Gastroesophageal sphincter (tissue), 4 donors: ENCODE results near the gene LDLRAP1. TPM values are rescaled to one million over a fixed set of nuclear protein-coding genes. Genes with fewer than 3 reads are reported as not detected.

Experiments used
- ATAC-seq: fragments of 150-250 bp; one replicate; pipeline ENCODE4 v1.9.1; 2016; ENCODE audit warnings: mild to moderate bottlenecking, moderate library complexity
- H3K27ac ChIP-seq, 4 donors: fragments of 200-600 bp; sonication (generic) in 3 of 4; 1 replicate in 3 of 4; 2 replicates in 1 of 4; pipeline ENCODE4 v1.5.1; 2016 to 2019
- H3K27me3 ChIP-seq: fragments of 200-600 bp; sonication (generic); one replicate; pipeline ENCODE4 v1.5.1; 2019
- H3K36me3 ChIP-seq, 2 donors: fragments of 200-600 bp; sonication (generic); one replicate each; pipeline ENCODE4 v1.5.1; 2019; ENCODE audit warnings: control low read depth in 1 of 2
- H3K4me1 ChIP-seq, 3 donors: fragments of 200-600 bp; sonication (generic); 1 replicate in 2 of 3; 2 replicates in 1 of 3; pipeline ENCODE4 v1.5.1; 2016 to 2019; ENCODE audit warnings: control low read depth in 2 of 3
- H3K4me3 ChIP-seq, 2 donors: fragments of 200-600 bp; sonication (generic); one replicate each; pipeline ENCODE4 v1.5.1; 2019; ENCODE audit warnings: mild to moderate bottlenecking in 1 of 2, moderate library complexity in 1 of 2
- H3K9me3 ChIP-seq, 3 donors: fragments of 200-600 bp; sonication (generic); one replicate each; pipeline ENCODE4 v1.5.1; 2017 to 2019; ENCODE audit warnings: control low read depth in 2 of 3
- CTCF ChIP-seq, 4 experiments: fragments of 200-600 bp in 2 of 4; fragments of 450-650 bp in 2 of 4; sonication (generic) in 1 of 4; IDR thresholded peaks; one replicate each; pipeline ENCODE4 v1.5.1; 2017 to 2019; ENCODE audit warnings: antibody characterized with exemption in 4 of 4, mild to moderate bottlenecking in 2 of 4, moderate library complexity in 2 of 4
- EP300 ChIP-seq: sonication (generic); formaldehyde crosslinking; IDR thresholded peaks from one replicate; pipeline ENCODE4 v1.6.1; 2017; ENCODE audit warnings: antibody characterized with exemption, mild to moderate bottlenecking
- POLR2A ChIP-seq, 2 donors: fragments of 450-650 bp; IDR thresholded peaks; one replicate each; pipeline ENCODE4 v1.6.1; 2017; ENCODE audit warnings: antibody characterized with exemption in 2 of 2, mild to moderate bottlenecking in 2 of 2, moderate library complexity in 1 of 2
- POLR2AphosphoS5 ChIP-seq: sonication (generic); formaldehyde crosslinking; IDR thresholded peaks from one replicate; pipeline ENCODE4 v1.6.1; 2017; ENCODE audit warnings: antibody characterized with exemption
- WGBS, 2 donors: methylation state at CpG; one replicate each; pipeline ENCODE4 v1.1.5; 2018; ENCODE audit warnings: low coverage in 1 of 2; 5-methylcytosine and 5-hydroxymethylcytosine counted together
- total RNA-seq, 4 donors: library from RNA; depleted of rRNA; stranded (reverse); fragments of >200 nt; gene quantifications; one replicate each; pipeline ENCODE4 v1.1.0, GENCODE V29; 2016

Gene LDLRAP1
- total RNA-seq, 4 donors from 2014 or later, result 13.6 to 21.3 (median 17.2) TPM

GRCh38 chr1:25529518-25530185 lies 13.8 kb upstream of the LDLRAP1 start:
- H3K9me3 ChIP-seq, result peaks cover 0 to 11% (median 0%) of the 10 kb centered on the region in 3 donors
- TF ChIP-seq POLR2A (IDR thresholded peaks at IDR 0.05) (no peak), CTCF (IDR thresholded peaks at IDR 0.05) (no peak), EP300 (no peak), POLR2AphosphoS5 (no peak)
- no peaks in the 10 kb centered on the region for H3K27me3 ChIP-seq
- no peak overlapping the region for H3K4me3 ChIP-seq
- H3K27ac ChIP-seq, result no peak overlapping the region
- no peaks in the 10 kb centered on the region for H3K36me3 ChIP-seq
- WGBS, 2 donors, result 60 to 86% methylated on average over 2 to 9 of the region's 18 CpGs
- no peaks in the 10 kb centered on the region for H3K4me1 ChIP-seq
- no peak for ATAC-seq

GRCh38 chr1:25530186-25531081 lies 13.0 kb upstream of the LDLRAP1 start:
- ATAC-seq, result no peak
- Histone ChIP-seq H3K9me3 (peaks cover 0 to 5% (median 0%) of the 10 kb centered on the region in 3 donors), H3K4me3 (no peak overlapping the region), H3K27ac (no peak overlapping the region), H3K4me1 (no peaks in the 10 kb centered on the region), H3K27me3 (no peaks in the 10 kb centered on the region), H3K36me3 (no peaks in the 10 kb centered on the region)
- 88 to 89% methylated on average over 5 to 7 of the region's 22 CpGs for WGBS, 2 donors
- no peak for TF ChIP-seq POLR2A (IDR thresholded peaks at IDR 0.05)
- TF ChIP-seq POLR2AphosphoS5, result no peak
- no peak for TF ChIP-seq EP300
- TF ChIP-seq CTCF (IDR thresholded peaks at IDR 0.05), result no peak

GRCh38 chr1:25531082-25531461 lies 12.3 kb upstream of the LDLRAP1 start:
- no peak for TF ChIP-seq CTCF (IDR thresholded peaks at IDR 0.05)
- TF ChIP-seq POLR2AphosphoS5, result no peak
- TF ChIP-seq POLR2A (IDR thresholded peaks at IDR 0.05), result no peak
- no peak for TF ChIP-seq EP300
- Histone ChIP-seq H3K36me3 (no peaks in the 10 kb centered on the region), H3K27ac (no peak overlapping the region), H3K27me3 (no peaks in the 10 kb centered on the region), H3K4me1 (no peaks in the 10 kb centered on the region), H3K9me3 (no peaks in the 10 kb centered on the region), H3K4me3 (no peak overlapping the region)
- no peak for ATAC-seq
- WGBS, 2 donors, result 57 to 80% methylated on average over 2 to 4 of the region's 11 CpGs

DNA sequence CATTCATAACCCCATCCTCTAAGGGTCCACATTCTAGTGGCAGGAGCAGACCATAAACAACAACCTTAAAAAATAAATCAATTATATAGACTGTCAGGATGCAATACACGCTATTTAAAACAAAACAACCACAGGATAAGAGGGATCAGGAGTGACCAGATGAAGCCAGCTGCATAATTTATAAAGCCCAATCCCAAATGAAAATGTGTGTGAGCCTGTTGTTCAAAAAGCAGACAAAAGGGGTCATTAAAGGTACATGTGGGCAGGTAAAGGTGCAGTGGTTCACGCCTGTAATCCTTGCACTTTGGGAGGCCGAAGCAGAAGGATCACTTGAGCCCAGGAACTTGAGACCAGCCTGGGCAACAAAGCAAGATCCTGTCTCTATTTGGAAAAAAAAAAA lies 10.4 kb upstream of the LDLRAP1 start:
- no peaks in the 10 kb centered on the region for H3K27me3 ChIP-seq
- no peak overlapping the region for H3K27ac ChIP-seq
- no peak for TF ChIP-seq EP300
- TF ChIP-seq POLR2AphosphoS5, result no peak
- no peak for TF ChIP-seq POLR2A (IDR thresholded peaks at IDR 0.05)
- no peak for TF ChIP-seq CTCF (IDR thresholded peaks at IDR 0.05)
- 72 to 91% methylated on average over 1 to 3 of the region's 3 CpGs for WGBS, 2 donors
- H3K4me3 ChIP-seq, result no peak overlapping the region
- H3K36me3 ChIP-seq, result no peaks in the 10 kb centered on the region
- no peaks in the 10 kb centered on the region for H3K4me1 ChIP-seq
- no peak for ATAC-seq
- no peaks in the 10 kb centered on the region for H3K9me3 ChIP-seq
